Gastrocnemius medialis (tissue), 4 donors: ENCODE data around the gene MCU.

Experiments
- CTCF ChIP-seq, 5 experiments: fragments of 450-650 bp in 3 of 5; fragments of 200-600 bp in 2 of 5; sonication (generic) in 2 of 5; IDR thresholded peaks in 4 of 5; conservative IDR thresholded peaks in 1 of 5; 1 replicate in 4 of 5; 2 replicates in 1 of 5; pipeline ENCODE4 v1.5.1; 2016 to 2019; ENCODE audit warnings: antibody characterized with exemption in 5 of 5, mild to moderate bottlenecking in 3 of 5, moderate library complexity in 3 of 5
- POLR2A ChIP-seq, 2 donors: fragments of 450-650 bp; IDR thresholded peaks; one replicate each; pipeline ENCODE4 v1.6.1; 2017; ENCODE audit warnings: antibody characterized with exemption in 2 of 2, mild to moderate bottlenecking in 2 of 2, moderate library complexity in 2 of 2

GRCh38 chr10:72887043-72887442 is 195.1 kb downstream of the MCU start:
- TF ChIP-seq CTCF (IDR thresholded peaks at IDR 0.05 in 4 of 5, conservative IDR thresholded peaks at IDR 0.05 in 1 of 5) (no peak), POLR2A (IDR thresholded peaks at IDR 0.05) (no peak)
